Myocyte (in vitro differentiated cells): ENCODE results near the gene DNAJB1. TPM values are rescaled to one million over a fixed set of nuclear protein-coding genes. Genes with fewer than 3 reads are reported as not detected.
"Not testable (repeated sequence)": the region's sequence is repeated elsewhere in the genome, so short reads cannot be mapped to it uniquely, and the experiment has no call there.

ENCODE experiments used
- DNase-seq: peaks from one replicate; pipeline ENCODE4 v3.0.0-alpha.2; 2012; ENCODE audit warnings: low read depth
- total RNA-seq: library from RNA; depleted of rRNA; stranded (reverse); fragments of >200 nt; gene quantifications from 2 replicates; pipeline ENCODE4 v1.2.3, GENCODE V29; 2014

DNAJB1 gene
- total RNA-seq, 1 donor from 2014 or later: 53.2 TPM

GRCh38 chr19:14553042-14553938, 35.1 kb upstream of the DNAJB1 start:
- no peak for DNase-seq

DNA sequence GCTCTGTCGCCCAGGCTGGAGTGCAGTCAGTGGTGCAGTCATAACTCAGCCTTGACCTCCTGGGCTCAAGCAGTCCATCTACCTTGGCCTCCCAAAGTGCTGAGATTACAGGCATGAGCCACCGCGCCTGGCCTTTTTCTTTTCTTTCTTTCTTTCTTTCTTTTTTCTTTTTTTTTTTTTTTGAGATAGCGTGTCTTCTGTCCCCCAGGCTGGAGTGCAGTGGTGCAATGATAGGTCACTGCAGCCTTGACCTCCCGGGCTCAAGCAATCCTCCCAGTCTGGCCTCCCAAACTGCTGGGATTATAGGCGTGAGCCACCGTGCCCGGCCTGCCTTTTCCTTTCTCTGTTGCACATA, 33.8 kb upstream of the DNAJB1 start:
- not testable (repeated sequence) for DNase-seq

DNA sequence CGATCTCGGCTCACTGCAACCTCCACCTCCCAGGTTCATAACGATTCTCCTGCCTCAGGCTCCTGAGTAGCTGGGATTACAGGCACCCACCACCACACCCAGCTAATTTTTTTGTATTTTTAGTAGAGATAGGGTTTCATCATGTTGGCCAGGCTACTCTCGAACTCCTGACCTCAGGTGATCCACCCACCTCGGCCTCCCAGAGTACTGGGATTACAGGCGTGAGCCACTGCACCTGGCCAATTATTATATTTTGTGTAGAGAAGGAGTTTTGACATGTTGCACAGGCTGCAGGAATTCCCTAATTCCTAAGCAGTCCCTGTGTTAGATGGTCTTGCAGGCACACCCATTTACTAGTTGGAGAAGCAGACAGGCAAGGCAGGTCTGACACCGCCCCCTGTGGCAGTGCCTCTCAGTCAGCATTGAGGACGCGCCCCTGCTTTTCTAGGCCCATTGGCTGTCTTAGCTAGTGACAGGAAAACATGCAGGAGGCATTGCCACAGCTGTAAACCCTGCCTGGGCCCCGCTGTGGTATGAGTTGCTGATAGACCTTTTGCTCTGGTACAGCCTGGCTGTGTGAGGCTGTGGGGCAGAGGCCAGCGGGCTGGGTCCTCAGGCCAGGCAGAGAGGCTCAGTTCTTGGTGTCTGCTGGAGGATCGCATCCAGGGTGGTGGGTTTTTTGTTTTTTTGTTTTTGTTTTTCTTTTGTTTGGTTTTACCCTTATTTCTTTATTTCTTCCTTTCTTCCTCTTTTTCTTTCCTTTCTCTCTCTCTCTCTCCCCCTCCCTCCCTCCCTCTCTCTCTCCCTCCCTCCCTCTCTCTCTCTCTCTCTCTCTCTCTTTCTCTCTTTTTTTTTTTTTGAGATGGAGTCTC, 33.2 kb upstream of the DNAJB1 start:
- DNase-seq: peak; percentile 84

GRCh38 chr19:14550201-14550754, 32.1 kb upstream of the DNAJB1 start:
- no peak for DNase-seq

DNA sequence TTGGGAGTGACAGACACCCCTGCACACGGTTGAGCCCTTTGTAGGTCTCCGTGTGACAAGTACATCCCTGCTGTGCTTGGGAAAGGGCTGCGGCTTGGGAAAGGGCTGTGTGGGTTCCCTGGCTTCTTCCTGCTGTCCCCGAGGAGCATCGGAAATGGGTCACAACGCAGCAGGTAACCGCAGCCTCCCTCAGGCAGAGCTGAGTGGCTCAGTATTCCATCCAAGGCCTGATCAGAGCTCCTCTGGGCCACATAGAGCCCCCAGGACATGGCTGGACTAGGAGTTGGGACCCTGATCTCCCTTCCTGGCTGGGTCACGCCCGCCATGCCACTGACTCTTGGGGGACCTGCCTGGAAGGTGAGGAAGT, 27.5 kb upstream of the DNAJB1 start:
- DNase-seq: no peak

- peak; percentile 99 for DNase-seq
Measured at GRCh38 chr19:14544977-14545715, 26.9 kb upstream of the DNAJB1 start.

DNA sequence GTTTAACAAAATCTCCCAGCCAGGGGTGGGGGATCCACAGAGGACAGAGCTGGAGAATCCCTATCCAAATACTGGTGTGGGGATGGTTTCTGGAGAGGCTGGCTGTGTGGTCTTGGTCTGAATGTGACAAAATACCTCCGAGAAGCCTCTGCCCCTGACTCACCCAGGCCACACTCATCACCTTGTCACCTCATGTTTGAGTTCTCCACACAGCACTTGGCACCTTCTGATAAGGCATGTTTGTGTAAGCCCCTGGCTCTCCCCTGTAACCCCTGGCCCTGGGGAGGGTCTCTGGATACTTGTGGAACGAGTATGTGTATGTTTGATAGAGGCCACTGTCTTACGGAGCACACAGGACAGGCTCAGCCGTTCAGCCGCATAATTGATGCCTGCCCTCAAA, 25.9 kb upstream of the DNAJB1 start:
- no peak for DNase-seq

- DNase-seq: no peak
Measured at GRCh38 chr19:14542711-14543328, 24.6 kb upstream of the DNAJB1 start.

GRCh38 chr19:14541979-14542378, 23.8 kb upstream of the DNAJB1 start:
- not testable (repeated sequence) for DNase-seq

DNA sequence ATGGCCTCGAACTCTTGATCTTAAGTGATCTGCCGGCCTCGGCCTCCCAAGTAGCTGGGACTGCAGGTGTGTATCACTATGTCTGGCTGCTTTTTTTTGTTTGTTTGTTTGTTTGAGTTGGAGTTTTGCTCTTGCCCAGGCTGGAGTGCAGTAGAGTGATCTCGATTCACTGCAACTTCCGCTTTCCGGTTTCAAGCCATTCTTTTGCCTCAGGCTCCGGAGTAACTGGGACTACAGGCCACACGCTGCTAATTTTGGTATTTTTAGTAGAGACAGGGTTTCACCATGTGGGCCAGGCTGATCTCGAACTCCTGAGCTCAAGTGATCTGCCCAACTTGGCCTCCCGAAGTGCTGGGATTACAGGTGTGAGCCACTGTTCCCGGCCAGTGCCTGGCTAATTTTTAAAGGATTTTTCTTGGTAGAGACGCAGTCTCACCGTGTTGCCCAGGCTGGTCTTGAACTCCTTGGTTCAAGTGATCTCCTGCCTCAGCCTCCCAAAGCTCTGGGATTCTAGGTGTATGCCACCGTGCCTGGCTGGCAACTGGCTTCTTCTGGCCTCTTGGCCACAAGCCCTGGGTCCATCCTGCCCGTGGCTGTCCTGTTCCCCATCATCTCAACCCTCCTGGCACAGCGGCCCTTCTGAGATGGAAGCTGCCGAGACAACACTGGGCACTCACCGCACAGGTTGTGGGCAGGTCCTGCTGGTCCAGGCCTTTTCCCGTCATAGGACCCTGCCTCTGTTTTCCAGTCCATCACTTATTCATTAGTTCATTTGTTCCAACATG, 22.7 kb upstream of the DNAJB1 start:
- no peak for DNase-seq

GRCh38 chr19:14536926-14537692, 18.9 kb upstream of the DNAJB1 start:
- DNase-seq: no peak

DNA sequence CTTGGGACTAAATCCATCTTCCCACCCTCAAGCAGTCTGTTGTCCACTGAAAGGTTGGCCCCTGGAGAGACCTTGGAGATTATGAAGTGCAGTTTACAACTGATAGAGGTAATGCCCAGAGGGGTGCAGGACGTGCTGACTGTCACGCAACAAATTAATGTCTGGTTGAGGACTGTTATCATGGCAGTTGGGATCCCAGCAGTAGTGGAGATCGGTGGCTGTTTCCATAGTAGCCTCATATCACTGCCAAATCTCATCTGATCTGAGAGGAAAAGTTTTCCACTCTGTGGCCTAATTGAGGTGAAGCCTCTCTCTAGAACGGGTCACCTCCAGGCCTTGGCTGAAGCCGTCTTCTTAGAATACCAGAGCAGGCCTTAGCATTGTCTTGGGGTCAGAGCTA, 15.3 kb upstream of the DNAJB1 start:
- DNase-seq: no peak

- no peak for DNase-seq
Measured at GRCh38 chr19:14530506-14530905, 12.3 kb upstream of the DNAJB1 start.

- no peak for DNase-seq
Measured at GRCh38 chr19:14530005-14530348, 11.8 kb upstream of the DNAJB1 start.

- peak; percentile 100 for DNase-seq
Measured at GRCh38 chr19:14529254-14530004, 11.2 kb upstream of the DNAJB1 start, which contains the start of gene TECR. TECR (plus strand) TSS chr19:14529594; CDS start chr19:14529697, 103 bp downstream.

DNA sequence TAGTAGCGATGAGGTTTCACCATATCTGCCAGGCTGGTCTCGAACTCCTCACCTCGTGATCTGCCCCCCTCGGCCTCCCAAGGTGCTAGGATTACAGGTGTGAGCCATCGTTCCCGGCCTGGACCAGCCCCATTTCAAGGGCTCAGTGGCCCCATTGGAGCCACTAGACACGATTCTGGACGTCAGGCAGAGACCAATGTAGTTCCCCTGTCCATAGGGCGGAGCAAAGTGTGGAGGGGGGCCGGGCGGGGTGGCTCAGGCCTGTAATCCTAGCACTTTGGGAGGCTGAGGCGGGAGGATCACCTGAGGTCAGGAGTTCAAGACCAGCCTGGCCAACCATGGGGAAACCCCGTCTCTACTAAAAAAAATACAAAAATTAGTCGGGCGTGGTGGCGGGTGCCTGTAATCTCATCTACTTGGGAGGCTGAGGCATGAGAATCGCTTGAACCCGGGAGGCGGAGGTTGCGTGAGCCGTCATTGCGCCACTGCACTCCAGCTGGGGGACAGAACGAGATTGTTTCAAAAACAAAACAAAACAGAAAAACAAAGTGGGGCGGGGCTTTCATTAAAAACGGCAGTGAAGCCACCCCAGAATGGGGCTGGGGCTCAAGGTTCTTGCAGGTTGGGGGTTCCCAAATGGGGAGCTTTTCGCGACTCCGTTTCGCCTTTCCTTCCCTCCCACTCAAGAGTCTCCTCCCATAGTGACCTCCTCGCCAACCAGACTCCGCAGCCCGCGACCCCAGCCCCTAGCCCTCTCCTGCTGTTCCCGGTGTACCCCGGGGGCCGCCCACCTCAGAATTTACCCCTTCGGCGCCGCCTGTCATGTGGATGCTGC, 10.4 kb upstream of the DNAJB1 start:
- DNase-seq: no peak

DNA sequence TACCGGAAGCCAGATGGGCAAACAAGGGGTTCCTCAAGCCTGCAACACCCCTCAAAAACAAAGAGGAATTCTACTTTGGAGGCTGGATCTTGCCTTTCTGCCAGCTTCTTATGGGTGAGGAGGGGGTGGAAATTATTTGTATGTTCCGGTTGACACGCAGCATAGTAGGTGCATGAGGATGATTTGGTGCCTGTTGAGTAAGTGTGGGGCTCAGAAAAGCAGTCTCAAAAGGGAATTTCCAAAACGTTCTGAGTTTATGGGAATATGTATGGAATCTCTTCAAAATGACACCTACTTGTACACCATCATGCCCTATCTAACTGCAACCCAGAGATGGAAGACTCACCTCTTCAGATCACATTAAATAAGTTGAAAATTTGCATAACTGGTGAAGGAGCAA, 8.2 kb upstream of the DNAJB1 start:
- DNase-seq: no peak

GRCh38 chr19:14525729-14526128, 7.5 kb upstream of the DNAJB1 start:
- DNase-seq: no peak
